22Rv1 (cell line): ENCODE data around the gene NDRG3.
A peak's percentile ranks its signal among the peaks of the same experiment; 100 is the strongest.

Source experiments
- H3K27ac ChIP-seq: fragments of 450-650 bp; 2 replicates; pipeline ENCODE4 v1.5.1; 2017
- ZFX ChIP-seq: fragments of 450-650 bp; IDR thresholded peaks from 2 replicates; pipeline ENCODE4 v1.6.1; 2017; ENCODE audit warnings: antibody characterized with exemption, borderline replicate concordance
- TF ChIP-seq, protein P1 (sequence below): fragments of 450-650 bp; IDR thresholded peaks from 2 replicates; pipeline ENCODE4 v1.5.1; 2017; ENCODE audit warnings: mild to moderate bottlenecking

Gene NDRG3

DNA sequence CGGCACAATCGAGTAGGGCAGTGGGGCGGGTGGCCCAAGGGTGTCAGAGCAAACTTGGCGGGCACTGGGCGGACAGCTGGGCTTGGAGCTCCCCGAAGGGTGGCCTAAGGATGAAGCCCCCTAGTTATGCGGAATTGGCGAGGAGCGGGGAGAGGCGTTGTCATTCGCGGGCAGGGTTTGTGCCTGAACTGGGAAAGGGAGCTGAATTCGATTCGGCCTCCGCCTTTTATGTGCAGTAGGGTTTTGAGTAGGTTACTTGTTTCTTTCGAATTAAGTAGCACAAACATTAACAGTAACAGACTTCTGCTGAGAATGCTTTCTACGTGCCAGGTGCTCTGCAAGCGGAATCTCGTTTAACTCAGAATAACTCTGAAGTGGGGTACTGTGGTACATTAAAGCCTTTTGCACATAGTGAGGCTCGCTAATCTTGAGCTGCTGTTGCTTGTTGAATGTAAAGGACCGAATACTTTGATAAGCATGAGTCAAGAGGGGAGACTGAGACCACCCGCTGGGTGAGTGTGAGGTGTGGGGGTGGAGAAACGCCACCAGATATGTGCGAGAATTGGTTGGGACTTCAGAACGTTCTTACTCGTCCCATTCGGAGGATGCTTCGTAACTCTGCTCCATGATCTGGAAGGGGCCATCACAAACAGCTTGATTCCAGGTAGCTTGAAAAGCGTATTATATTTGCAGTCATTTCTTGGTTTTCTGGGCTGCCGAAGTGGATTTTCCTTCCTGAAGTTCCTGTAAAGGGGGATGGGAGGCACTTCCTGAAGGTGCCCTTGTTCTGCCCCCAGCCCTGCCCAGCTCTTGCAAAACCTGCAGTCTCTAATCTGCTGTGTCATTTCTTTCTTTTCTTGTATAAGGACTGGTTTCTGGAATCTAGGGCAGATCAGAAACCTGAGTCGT, 139.5 kb downstream of the NDRG3 start:
- peak overlapping the region; percentile 75 for H3K27ac ChIP-seq
- TF ChIP-seq ZFX = no peak
- TF ChIP-seq, protein P1, sequence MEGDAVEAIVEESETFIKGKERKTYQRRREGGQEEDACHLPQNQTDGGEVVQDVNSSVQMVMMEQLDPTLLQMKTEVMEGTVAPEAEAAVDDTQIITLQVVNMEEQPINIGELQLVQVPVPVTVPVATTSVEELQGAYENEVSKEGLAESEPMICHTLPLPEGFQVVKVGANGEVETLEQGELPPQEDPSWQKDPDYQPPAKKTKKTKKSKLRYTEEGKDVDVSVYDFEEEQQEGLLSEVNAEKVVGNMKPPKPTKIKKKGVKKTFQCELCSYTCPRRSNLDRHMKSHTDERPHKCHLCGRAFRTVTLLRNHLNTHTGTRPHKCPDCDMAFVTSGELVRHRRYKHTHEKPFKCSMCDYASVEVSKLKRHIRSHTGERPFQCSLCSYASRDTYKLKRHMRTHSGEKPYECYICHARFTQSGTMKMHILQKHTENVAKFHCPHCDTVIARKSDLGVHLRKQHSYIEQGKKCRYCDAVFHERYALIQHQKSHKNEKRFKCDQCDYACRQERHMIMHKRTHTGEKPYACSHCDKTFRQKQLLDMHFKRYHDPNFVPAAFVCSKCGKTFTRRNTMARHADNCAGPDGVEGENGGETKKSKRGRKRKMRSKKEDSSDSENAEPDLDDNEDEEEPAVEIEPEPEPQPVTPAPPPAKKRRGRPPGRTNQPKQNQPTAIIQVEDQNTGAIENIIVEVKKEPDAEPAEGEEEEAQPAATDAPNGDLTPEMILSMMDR = no peak

DNA sequence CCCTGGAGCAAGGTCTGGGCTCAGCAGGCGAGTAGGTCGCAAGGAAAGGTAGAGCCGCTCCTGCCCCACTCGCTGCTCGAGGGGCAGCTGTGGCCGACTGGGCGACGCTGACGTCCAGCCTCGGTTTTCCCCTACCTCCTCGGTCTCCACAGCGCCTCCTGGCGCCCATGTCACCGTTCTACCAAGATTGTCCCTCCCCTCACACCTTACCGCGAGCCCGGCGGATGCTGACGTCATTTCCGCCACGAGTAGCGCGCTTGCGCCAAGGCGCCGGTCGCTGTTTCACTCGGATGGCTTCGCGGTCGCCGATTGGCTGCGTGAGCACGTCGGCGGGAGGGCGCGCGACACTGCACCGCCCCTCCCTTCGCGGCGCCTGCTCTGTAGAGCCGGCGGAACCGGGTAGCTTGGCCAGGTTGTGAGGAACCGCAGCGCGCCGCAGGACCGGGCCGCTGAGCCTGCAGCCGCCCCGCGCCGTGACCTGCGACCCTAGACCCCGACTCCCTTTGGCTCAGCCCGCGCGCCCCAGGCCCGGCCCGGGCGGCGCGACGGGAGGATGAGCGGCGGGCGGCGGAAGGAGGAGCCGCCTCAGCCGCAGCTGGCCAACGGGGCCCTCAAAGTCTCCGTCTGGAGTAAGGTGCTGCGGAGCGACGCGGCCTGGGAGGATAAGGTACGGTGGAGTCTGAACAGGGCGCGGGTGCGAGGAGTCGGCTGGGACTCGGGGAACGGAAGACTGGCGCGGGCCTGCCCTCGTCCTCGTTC, 140.3 kb downstream of the NDRG3 start, which contains the start of gene RAB5IF:
Gene RAB5IF, plus strand, starts transcription at position 381 of the 759 bp plus-strand sequence. Its CDS starts 173 bp downstream, at position 554.
- no peak for TF ChIP-seq ZFX
- TF ChIP-seq, protein P1 = peak; percentile 96
- H3K27ac ChIP-seq = peak within 1 kb of the TSS; percentile 75

DNA sequence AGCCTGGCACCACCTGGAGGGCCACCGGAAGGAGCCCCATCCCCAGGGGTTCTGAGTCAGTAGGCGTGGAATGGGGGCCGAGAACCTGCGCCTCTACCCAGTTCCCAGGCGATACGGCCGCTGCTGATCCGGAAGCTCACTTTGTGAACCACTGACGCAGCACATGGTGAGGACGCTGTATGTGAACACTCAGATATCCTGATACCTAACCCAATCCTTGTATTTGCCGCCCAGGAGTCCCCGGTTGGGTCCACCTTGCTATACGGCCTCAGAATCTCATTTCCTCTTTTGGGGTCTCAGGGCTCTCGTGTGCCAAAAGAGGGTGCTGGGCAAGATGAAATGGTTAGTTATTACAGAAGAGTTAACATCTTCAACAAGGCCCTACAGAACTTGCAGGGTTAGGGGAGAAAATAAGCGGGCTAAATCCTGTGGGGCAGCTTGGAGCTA, 140.9 kb downstream of the NDRG3 start:
- peak overlapping the region; percentile 75 for H3K27ac ChIP-seq
- TF ChIP-seq, protein P1 = no peak
- TF ChIP-seq ZFX = no peak
